HG03442 (cell line): ENCODE results near the gene PARP3.
A peak's percentile ranks its signal among the peaks of the same experiment; 100 is the strongest.

Source experiments
- ATAC-seq: cut with Tn5 transposase; IDR thresholded peaks from one replicate; pipeline ENCODE4 v1.9.1; 2021; ENCODE audit warnings: mild to moderate bottlenecking, moderate library complexity; ENCODE audit not compliant: unreplicated experiment

PARP3 gene

DNA sequence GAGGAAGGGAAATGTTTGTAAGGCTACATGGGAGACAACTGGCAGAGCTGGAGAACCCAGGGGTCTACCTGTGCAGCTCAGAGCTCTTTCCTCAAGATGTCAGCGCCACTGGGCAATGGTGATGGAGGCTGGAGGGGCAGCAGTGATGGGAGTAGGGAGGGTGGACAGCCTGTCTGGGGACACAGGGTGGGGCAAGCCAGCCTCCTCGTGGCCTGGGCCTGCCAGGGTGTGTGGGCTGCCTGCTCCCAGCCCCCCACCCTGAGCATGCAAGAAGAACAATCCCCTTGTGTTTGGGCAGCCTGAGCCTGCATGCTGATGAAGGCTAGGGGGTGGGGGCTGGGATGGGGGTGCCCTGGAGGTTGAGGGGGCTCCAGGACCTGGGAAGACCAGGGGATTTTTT lies 23.9 kb downstream of the PARP3 start:
- no peak for ATAC-seq

DNA sequence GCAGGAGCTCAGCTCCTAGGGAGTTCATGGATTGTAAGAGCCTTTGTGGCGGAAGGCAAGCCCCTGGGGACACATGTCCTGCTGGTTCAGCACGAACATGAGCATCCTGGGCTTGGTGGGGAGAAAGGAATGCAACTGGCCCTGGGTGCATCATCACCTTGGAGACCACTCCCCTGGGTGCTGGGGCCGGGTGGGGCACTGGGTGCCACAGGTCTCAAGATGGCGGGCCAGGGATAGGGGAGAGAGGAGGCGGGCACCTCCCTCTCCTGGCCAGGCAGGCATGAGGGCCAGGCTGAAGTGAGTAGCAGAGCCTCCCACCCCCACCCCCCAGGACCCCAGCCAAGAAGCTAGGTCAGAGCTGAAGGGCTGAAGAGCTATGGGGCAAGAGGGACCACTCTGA lies 24.3 kb downstream of the PARP3 start:
- ATAC-seq, result no peak

DNA sequence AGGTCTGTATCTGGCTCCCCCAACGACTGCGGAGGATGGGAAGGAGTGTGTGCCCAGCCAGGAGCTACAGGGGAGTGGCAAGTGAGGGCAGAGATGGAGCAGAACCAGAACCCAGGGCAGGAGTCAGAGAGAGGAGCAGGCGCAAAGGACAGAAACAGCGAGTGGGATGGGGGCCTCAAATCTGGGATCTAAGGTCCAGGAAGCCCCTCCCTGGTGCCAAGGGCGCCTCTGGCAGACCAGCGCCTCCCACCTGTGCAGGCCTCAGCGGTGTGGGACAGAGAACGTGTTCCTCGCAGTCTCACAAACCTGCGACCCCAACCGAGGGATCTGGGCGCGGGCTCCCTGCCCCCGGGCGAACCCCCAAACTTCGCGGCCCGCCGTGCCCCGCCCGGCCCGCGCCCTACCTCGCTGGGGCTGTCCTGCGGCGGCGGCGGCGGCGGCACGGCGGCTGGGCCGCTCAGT lies 24.8 kb downstream of the PARP3 start:
- ATAC-seq, result peak; percentile 41

DNA sequence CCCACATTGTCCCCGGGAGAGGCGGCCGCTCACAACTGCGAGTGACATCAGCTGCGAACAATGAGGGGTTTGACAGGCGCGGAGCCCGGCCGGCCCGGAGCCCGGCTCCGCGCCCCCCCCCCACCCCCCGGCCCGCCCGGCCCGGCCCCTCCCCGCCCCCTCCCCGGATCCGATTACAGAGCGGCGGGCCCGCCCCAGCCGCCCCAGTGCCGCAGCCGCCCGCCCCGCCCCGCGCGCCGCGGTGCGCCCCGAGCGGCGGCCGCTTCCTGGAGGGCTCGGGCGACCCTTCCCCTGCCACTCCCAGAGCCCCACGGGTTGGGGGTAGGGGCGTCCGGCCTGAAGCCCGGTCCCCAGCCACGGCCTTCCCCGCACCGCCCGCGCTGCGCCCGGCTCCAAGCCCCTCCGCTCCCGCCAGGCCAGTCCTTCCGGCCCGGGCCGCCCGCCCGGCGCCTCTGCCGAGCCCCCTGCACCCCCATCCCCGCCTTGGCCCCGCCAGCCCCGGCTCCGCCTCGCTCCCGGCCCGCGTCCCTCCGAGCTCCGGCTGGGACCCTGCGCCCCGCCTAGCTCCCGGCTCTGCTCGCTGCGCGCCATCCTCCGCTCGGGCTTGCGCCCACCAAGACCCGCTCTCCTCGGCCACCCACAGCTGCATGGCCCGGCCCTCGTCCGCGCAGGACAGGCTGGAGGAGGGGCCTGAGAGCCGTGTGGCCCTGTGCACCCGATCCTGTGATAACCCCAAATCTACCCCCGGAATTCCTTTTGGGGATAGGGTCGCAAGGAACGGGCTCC lies 25.4 kb downstream of the PARP3 start, which contains the start of gene PCBP4:
TSS of gene PCBP4 (minus strand) at position 71 of the 786 bp plus-strand sequence. CDS start 6,214 bp downstream, outside the sequence.
- ATAC-seq, result peak; percentile 42

DNA sequence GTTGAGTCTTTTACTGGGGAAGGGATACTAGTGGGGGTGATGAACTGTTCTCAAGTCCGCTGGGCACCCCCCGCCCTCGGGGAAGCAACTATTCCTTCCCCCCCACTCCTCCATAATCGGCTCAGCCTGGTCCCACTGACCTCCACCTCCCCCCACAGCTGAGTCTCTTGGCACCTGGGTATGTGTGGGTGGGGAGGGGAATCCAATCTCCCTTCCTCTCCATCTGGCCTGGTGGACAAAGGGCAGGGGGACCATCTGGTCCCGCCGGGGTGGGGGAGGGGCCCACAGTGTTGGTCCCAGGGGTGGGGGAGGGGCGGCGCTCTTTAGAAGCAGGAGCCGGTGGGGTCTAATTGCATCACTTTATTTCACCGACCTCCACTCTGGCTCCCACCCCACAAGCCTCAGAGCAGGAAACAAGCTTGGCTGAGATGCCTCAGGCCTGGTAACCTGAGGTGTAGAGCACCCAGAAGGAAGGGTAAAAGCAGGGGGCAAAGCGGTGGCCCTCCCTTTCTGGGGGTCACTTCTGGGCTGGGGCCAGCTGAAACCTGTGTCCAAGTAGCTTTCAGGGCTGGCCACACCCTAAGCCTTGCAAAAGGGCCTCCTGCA lies 26.1 kb downstream of the PARP3 start:
- ATAC-seq, result no peak

DNA sequence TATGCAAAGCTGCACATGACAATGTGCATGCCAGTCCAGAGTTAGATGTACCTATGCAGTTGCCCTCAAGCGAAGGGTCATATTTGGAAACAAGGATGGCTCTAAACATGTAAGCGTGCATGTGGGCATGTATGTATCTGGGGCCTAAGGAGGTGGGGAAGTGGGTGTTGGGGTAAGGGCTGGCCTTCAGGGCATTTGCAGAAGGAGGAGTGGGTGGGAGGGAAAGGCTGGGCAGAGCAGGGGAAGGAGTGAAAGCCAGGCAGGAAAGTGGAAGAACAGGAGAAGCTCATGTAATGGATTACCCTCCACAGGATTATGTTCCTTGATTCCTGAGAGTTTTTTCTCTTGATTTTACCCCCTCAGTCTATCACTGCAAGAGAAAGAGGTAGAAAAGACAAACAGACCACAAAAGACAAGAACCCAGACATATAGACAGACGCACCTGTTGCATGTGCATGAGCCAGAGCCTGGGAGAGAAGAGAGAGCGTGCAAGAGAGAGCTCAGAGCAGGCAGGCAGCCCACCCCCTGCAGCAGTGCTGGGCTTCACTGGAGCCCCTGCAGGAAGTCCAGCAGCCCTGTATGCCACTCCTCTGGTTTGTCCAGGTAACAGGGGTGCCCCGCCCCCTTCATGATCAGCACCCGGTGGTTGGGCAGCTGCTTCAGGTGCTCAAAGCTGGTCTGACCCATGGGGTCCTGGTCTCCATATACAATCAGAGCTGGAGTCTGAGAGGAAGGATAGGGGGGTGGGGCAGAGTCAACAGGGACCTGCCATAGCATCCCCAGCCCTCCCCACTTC lies 26.9 kb downstream of the PARP3 start:
- no peak for ATAC-seq

DNA sequence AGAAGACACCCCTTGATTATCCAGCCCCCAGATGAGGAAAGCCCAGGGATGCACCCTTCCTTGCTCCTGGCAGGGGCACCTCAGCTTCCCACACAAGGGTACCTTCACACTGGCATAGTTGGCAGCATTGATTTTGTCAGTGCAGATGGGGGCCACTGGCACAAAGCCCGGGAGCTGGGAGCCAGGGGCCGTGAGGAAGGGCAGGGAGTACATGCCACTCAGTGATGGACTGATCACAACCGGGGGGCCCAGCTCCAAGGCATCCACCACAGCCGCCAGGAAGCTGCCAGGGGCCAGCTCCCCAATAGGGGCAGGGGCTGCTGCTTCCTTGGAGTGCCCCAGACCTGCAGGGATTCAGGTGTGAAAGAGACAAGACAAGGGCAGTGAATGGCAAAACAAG lies 27.7 kb downstream of the PARP3 start:
- no peak for ATAC-seq

DNA sequence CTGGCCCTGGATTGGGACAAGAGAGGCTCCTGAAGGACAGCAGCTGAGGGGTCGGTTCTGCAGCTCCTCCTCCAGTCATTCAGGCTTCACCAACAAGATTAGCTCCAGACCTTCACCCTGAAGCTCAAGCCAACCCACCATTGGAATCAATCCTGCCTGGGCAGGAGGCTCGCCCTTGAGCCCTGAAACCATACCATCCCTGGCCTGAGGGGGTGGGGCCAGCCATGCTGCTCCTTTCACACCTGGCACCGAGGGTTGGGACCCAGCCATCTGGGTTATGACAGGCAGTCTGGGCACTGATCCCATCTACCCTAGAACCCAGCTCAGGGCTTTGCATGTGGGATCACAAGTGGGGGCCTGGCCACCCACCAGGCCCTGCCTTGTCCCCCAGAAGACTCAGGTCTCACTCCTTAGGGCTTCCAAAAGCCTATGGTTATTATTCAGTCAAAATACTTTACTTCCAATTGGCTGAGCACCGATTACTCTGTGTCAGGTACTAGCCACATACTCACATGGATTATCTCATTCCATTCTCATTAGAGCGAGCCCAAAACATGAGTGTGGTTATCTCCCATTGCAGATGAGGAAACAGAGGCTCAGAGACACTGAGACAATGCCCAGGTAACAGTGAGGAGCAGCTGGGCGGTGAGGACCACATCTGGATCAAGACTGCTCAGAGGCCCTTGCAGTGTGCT lies 28.6 kb downstream of the PARP3 start:
- ATAC-seq, result no peak

DNA sequence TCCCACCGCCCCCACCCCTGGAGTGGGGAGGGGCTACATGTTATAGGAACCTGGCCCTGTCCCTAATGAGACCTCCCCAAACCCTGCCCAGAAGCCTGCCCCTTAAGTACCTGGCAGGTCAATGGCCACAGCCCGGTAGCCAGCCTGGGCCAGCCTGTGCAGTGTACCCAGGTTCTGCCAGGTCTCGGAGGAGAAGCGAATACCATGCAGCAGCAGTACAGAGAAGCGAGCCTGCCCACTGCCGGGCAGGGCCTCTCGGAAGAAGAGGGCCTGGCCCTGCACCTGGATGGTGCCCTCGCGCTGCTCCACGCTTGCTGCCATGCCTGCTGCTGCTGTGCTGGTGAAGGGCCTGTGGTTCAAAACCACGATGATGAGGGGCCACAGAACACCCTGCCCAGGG lies 29.2 kb downstream of the PARP3 start:
- ATAC-seq, result no peak

DNA sequence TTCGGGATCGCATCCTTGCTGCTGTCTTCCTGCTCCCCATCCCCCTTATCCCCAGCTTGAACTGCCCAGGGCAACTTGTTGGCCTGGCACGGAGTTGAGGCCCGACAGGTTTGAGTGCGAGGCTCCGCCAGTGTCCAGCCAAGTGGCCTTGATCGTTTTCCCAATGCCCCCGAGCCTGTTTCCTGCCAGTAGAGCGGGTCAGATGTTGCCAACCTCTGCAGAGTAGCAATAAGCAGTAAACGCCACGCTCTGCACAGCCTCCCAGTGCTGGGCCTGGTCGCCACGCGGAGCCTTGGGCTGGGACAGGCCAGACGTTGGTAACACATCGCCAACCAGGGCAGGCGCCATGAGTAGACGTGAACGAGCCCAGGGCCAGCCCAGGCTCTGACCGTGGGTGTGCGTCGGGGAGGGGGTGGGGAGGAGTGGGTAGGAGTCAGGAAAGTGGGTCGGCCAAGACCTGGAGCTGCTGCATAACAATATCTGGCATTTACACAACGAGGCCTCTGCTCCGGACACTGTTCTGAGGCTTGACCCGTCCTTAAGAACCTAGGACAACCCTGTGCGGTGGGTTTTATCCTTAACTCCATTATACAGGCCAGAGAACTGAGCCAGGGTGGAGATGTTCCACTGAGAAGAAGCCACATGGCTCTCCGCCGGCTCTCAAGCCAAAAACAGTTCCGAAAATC lies 32.3 kb downstream of the PARP3 start:
- ATAC-seq, result peak; percentile 2

DNA sequence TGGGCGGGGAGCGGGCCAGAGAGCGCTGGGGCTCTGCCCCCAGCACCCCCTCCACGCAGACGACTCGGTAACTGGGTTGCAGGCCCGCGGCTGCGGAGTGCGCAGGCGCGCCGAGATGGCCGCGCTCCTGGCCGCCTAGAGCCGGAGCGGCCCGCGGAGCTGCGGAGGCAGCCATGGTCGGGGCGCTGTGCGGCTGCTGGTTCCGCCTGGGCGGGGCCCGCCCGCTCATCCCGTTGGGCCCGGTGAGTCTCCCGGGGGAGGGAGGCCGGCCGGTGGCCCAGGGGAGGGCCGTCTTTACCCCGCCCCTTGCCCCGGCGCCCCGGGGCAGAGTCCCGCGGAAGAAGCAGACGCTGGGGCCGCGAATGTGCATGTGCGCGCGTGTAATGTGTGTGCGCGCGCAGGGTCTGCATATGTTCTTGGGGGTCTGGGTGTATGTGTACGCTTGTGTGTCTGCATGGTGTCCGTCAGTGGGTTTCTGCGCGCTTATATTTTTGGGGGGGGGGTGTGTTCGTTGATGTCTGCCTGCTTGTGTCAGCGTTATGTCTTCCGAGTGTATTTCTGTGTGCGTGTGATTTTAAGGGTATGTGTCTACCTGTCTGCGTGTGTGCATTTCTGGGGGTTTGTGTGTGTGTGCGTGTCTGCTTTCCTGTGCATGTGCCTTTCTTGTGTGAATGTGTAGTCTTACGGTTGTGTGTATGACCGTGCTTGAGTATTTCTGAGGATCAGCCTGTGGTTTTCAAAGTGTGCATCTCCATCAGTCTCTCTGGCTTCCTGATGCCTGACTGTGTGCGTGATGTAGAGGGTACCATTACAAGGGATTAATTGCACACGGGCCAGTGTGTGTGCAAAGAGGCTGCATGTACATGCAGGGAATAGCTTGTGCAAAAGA lies 33.0 kb downstream of the PARP3 start, which contains the start of gene ABHD14A:
TSS of gene ABHD14A (plus strand) at position 102 of the 889 bp plus-strand sequence. CDS start at position 174, 72 bp downstream.
- ATAC-seq, result peak; percentile 52

DNA sequence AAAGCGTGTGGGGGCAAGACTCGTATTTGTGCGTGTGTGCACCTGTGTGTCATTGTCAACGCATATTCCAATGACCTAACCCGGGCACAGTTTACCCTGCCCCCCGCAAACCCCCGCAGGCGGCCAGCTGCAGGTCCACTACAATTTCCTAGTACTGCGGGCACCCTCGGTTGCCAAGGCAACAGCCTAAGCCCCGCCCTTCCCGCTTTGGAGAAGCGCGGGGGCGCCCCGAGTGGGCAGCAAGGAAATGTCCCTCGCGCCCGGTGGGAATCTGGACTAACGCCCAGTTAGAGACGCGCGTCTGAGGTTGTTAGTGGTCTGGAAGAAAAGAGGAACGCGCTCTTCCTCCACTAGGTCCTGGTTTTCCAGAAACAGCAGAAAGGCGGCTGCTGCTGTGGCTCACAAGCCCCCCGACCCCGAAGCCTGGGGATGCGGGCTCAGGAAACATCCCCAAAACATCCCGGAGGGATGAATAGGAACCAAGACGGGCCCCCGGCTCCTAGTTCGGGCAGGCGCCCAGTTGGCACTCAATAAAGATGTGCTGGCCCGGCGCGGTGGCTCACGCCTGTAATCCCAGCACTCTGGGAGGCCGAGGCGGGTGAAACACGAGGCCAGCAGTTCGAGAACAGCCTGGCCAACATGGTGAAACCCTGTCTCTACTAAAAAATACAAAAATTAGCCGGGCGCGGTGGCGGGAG lies 33.8 kb downstream of the PARP3 start:
- ATAC-seq, result no peak

DNA sequence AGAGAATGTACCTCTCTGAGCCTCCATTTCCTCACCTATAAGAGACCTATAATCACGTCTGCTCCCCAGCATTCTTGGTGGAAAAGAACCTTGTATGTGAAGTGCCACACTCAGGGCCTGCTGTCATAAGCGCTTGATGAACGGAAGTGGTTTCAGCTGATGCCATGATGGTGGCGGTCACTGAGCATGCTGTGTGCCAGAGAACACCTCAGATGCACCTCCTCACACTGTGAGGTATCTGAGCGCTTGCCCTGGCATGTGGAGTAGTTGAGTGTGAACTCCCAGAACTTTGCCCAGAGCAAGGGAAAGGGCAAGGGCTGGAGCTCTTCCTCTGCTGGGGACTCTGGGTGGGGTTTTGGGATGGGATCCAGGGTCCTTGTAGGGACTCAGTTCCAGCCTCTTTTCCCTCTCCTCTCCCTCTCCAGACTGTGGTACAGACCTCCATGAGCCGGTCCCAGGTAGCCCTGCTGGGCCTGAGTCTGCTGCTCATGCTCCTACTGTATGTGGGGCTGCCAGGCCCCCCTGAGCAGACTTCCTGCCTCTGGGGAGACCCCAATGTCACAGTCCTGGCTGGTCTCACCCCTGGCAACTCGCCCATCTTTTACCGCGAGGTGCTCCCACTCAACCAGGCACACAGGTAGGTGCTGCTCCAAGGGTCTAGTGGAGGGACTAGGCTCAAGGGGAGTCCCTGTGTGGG lies 35.4 kb downstream of the PARP3 start:
- ATAC-seq, result no peak

DNA sequence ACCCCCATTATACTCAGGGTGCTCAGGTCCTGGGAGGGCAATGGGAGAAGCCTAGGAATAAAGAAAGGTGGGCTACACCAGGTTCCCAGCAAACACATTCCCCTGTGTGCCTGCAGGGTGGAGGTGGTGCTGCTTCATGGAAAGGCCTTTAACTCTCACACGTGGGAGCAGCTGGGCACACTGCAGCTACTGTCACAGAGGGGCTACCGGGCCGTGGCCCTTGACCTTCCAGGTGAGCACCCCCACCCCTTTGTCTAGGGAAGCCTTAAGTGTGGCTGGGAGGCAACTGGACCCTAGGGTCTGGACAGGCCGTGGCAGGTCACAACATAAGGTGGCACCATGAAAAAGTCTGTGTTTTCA lies 36.0 kb downstream of the PARP3 start:
- no peak for ATAC-seq

DNA sequence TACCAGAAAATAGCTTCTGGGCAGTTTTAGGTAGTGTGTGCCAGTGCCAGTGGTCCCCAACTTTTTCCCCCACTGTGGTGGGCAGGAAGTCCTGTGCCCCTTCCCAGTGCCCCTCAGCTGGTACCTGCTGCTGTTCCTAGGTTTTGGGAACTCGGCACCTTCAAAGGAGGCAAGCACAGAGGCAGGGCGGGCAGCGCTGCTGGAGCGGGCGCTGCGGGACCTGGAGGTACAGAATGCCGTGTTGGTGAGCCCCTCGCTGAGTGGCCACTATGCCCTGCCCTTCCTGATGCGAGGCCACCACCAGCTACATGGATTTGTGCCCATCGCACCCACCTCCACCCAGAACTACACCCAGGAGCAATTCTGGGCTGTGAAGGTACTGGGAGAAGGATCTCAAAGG lies 38.1 kb downstream of the PARP3 start:
- ATAC-seq, result no peak

DNA sequence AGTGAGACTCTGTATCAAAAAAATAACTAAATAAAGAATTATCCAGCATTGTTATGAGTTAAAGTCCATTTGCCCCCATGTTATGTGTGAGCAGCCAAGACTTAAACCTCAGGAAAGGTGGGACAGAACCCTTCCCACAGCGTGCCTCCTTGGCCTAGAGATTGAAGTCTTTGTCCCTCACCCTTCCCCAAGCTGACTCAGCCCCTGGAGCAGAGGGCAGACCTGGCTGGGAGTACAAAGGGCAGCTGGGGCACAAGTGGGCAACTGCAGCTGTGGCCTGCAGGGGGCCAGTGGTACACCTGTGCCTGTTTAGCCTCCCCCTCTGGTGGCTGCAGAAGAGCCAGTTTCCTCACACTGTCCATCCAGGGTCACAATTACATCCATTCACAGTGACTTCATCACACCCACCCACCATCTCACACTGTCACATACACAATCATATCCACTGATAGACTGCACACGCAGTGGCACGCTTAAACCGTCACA lies 40.2 kb downstream of the PARP3 start:
- ATAC-seq, result peak; percentile 39

DNA sequence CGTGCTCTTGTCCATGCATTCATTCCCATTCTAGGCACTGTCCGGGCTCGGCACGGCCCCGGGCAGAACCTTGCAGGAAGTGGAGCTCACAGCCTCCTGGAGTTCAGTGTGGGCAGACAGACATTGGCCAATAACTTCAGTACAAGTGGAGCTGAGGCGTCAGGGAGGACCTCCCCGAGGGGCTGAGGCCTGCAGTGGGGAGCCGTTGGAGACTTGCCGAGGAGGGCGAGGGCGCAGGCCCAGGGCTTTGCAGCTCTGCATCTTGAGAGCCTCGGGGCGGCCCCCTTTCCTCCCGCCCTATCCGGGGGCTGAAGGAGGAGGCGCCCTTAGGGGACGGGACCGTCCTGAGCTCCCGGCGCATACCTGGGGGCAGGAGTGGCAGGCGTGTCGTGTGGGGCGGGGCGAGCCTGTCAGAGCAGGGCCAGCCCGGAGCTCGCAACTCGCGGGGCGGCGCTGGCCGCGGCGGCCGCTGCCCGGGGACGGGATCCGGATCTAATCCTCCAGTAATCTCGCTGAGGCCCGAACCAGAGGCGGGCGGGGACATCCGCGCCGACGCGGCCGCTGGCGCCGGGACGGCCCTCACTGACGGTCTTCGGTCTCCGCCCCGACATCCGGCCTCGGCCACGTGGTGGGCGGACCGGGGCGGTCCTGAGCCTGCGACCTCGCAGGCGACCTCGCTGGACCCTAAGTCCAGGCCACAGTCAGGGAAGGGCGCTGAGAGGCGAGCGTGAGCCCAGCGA lies 40.8 kb downstream of the PARP3 start, which contains the start of gene ACY1:
TSS of gene ACY1 (plus strand) at position 698 of the 740 bp plus-strand sequence. CDS start 530 bp downstream, outside the sequence.
- peak; percentile 71 for ATAC-seq
